Motor neuron (in vitro differentiated cells): ENCODE results near the gene DOK7. TPM values are rescaled to one million over a fixed set of nuclear protein-coding genes. Genes with fewer than 3 reads are reported as not detected.

Experiments used
- ATAC-seq, 8 experiments: fragments of 200-7000 bp; cut with Tn5 transposase; replicated peaks in 6 of 8; 2 replicates each; pipeline ENCODE4 v1.8.0; 2021; ENCODE audit warnings: mild to moderate bottlenecking in 8 of 8, moderate library complexity in 8 of 8
- H3K27ac ChIP-seq, 2 donors: fragments of 250-450 bp; sonication (Bioruptor Pico); 2 replicates each; pipeline ENCODE4 v1.9.0; 2021; ENCODE audit warnings: antibody characterized with exemption in 2 of 2, mild to moderate bottlenecking in 2 of 2, moderate library complexity in 1 of 2
- H3K4me1 ChIP-seq, 2 donors: fragments of 250-450 bp; sonication (Bioruptor Pico); replicated peaks in 1 of 2; 2 replicates each; pipeline ENCODE4 v1.6.1; 2021; ENCODE audit warnings: antibody characterized with exemption in 2 of 2, mild to moderate bottlenecking in 2 of 2, moderate library complexity in 1 of 2
- H3K4me3 ChIP-seq, 5 donors: fragments of 250-450 bp; sonication (Bioruptor Pico); 2 replicates each; pipeline ENCODE4 v1.9.0; 2021; ENCODE audit warnings: antibody characterized with exemption in 5 of 5, mild to moderate bottlenecking in 5 of 5, moderate library complexity in 4 of 5
- WGBS, 10 experiments: fragments of 450-650 bp; shearing (Covaris generic); methylation state at CpG; one replicate each; pipeline ENCODE4 v1.0.0; 2022; 5-methylcytosine and 5-hydroxymethylcytosine counted together
- in situ Hi-C, 9 experiments: fragments of 400-800 bp; cut with MboI; loops; one replicate each; pipeline ENCODE4 v1.15.0; 2021; ENCODE audit warnings: low sequenced_read_pairs in 9 of 9, low pct_unique_long_range_greater_than_20kb in 2 of 9; ENCODE audit not compliant: unreplicated experiment in 9 of 9
- total RNA-seq, 8 experiments: library from RNA; unstranded; fragments of 300-600 nt; gene quantifications; 2 replicates each; pipeline versions ENCODE4 v1.2.3 to v1.2.4, GENCODE V29; 2022

Gene DOK7
- total RNA-seq, 8 experiments from 2014 or later = 0.27 to 2.0 (median 0.62) TPM

GRCh38 chr4:3496021-3496420 lies 32.9 kb downstream of the DOK7 start:
- WGBS, 10 experiments = 0 to 84% methylated on average over 1 to 6 of the region's 14 CpGs; no CpG with 5 or more reads in 8 of the 10 experiments
- H3K27ac ChIP-seq = no peak overlapping the region
- peak in 2 of 8 experiments; percentile 4 to 6 for ATAC-seq
- H3K4me3 ChIP-seq = no peak overlapping the region
- peaks cover 13 to 37% of the 10 kb centered on the region in 2 donors for H3K4me1 ChIP-seq
- in situ Hi-C loops = no loop called here

GRCh38 chr4:3497095-3497494 lies 34.0 kb downstream of the DOK7 start:
- ATAC-seq = no peak

GRCh38 chr4:3497523-3498389 lies 34.6 kb downstream of the DOK7 start:
- 28 to 80% (median 65%) methylated on average over 1 to 7 of the region's 24 CpGs; no CpG with 5 or more reads in 7 of the 10 experiments for WGBS, 10 experiments
- Histone ChIP-seq H3K4me3 (no peak overlapping the region), H3K4me1 (peaks cover 13 to 30% of the 10 kb centered on the region in 2 donors), H3K27ac (no peak overlapping the region)
- in situ Hi-C loops = no loop called here
- ATAC-seq = peak in 2 of 8 experiments; percentile 10 to 21

More at GRCh38 chr4:3497095-3497494, 34.0 kb downstream of the DOK7 start:
- Histone ChIP-seq H3K27ac (no peak overlapping the region), H3K4me3 (no peak overlapping the region), H3K4me1 (peaks cover 13 to 34% of the 10 kb centered on the region in 2 donors)
- in situ Hi-C loops = no loop called here
- WGBS, 10 experiments = no CpG with 5 or more reads among the region's 6 CpGs

- no peak overlapping the region for H3K27ac ChIP-seq
- WGBS, 10 experiments = 80 to 100% (median 100%) methylated on average over 1 to 2 of the region's 11 CpGs; no CpG with 5 or more reads in 7 of the 10 experiments
- no peak for ATAC-seq
- H3K4me1 ChIP-seq = peaks cover 13 to 27% of the 10 kb centered on the region in 2 donors
- in situ Hi-C loops = no loop called here
- no peak overlapping the region for H3K4me3 ChIP-seq
Measured at GRCh38 chr4:3498407-3498806, 35.3 kb downstream of the DOK7 start.

GRCh38 chr4:3498901-3499510 lies 35.9 kb downstream of the DOK7 start:
- no peak overlapping the region for H3K27ac ChIP-seq
- peak in 2 of 8 experiments; percentile 1 to 4 for ATAC-seq
- in situ Hi-C loops = no loop called here
- no peak overlapping the region for H3K4me3 ChIP-seq
- H3K4me1 ChIP-seq = peaks cover 11 to 21% of the 10 kb centered on the region in 2 donors
- WGBS, 10 experiments = 87 to 100% (median 98%) methylated on average over 2 to 4 of the region's 20 CpGs; no CpG with 5 or more reads in 6 of the 10 experiments

GRCh38 chr4:3499710-3500109 lies 36.6 kb downstream of the DOK7 start:
- in situ Hi-C loops = no loop called here
- ATAC-seq = no peak
- peaks cover 3 to 14% of the 10 kb centered on the region in 2 donors for H3K4me1 ChIP-seq
- no CpG with 5 or more reads among the region's 12 CpGs for WGBS, 10 experiments
- H3K4me3 ChIP-seq = no peak overlapping the region
- H3K27ac ChIP-seq = no peak overlapping the region

- ATAC-seq = no peak
- Histone ChIP-seq H3K27ac (no peak overlapping the region), H3K4me1 (peaks cover 0 to 10% of the 10 kb centered on the region in 2 donors), H3K4me3 (no peak overlapping the region)
- WGBS, 10 experiments = 96% methylated on average over 5 of the region's 17 CpGs; no CpG with 5 or more reads in 9 of the 10 experiments
- in situ Hi-C loops = no loop called here
Measured at GRCh38 chr4:3500111-3500510, 37.0 kb downstream of the DOK7 start.

GRCh38 chr4:3500634-3501101 lies 37.6 kb downstream of the DOK7 start:
- 73 to 94% (median 91%) methylated on average over 2 to 10 of the region's 29 CpGs; no CpG with 5 or more reads in 7 of the 10 experiments for WGBS, 10 experiments
- Histone ChIP-seq H3K27ac (no peak overlapping the region), H3K4me3 (no peak overlapping the region), H3K4me1 (peaks cover 0 to 4% of the 10 kb centered on the region in 2 donors)
- in situ Hi-C loops = no loop called here
- ATAC-seq = no peak

- in situ Hi-C loops = no loop called here
- 80 to 100% (median 100%) methylated on average over 1 to 5 of the region's 24 CpGs; no CpG with 5 or more reads in 6 of the 10 experiments for WGBS, 10 experiments
- H3K4me3 ChIP-seq = no peak overlapping the region
- H3K27ac ChIP-seq = no peak overlapping the region
- no peaks in the 10 kb centered on the region for H3K4me1 ChIP-seq
- ATAC-seq = no peak
Measured at GRCh38 chr4:3501126-3501824, 38.2 kb downstream of the DOK7 start.

GRCh38 chr4:3501825-3502425 lies 38.8 kb downstream of the DOK7 start:
- no peaks in the 10 kb centered on the region for H3K4me1 ChIP-seq
- H3K27ac ChIP-seq = no peak overlapping the region
- 90 to 100% methylated on average over 3 to 4 of the region's 19 CpGs; no CpG with 5 or more reads in 8 of the 10 experiments for WGBS, 10 experiments
- in situ Hi-C loops = no loop called here
- no peak for ATAC-seq
- no peak overlapping the region for H3K4me3 ChIP-seq

- 80 to 95% (median 88%) methylated on average over 5 to 16 of the region's 39 CpGs; no CpG with 5 or more reads in 6 of the 10 experiments for whole genome bisulfite sequencing, 10 experiments
- Histone ChIP-seq H3K27ac (no peak overlapping the region), H3K4me3 (no peak overlapping the region), H3K4me1 (no peaks in the 10 kb centered on the region)
- in situ Hi-C loops = no loop called here
- ATAC-seq = no peak
Measured at GRCh38 chr4:3502941-3503936, 40.1 kb downstream of the DOK7 start.

GRCh38 chr4:3505231-3505630 lies 42.1 kb downstream of the DOK7 start:
- ATAC-seq = no peak
- 100% methylated on average over 3 of the region's 16 CpGs; no CpG with 5 or more reads in 9 of the 10 experiments for WGBS, 10 experiments
- in situ Hi-C loops = no loop called here
- H3K4me3 ChIP-seq = no peak overlapping the region
- no peak overlapping the region for H3K27ac ChIP-seq
- no peaks in the 10 kb centered on the region for H3K4me1 ChIP-seq
